Activated CD4-positive, alpha-beta T cell treated with anti-CD3 and anti-CD28 coated beads, Interleukin-2, amount 50 U/mL, for 4 hours (primary cell): Measurements from ENCODE around the gene ATP2B2.

ENCODE experiments used
- DNase-seq, 2 experiments: peaks; one replicate each; pipeline ENCODE4 v3.0.0-alpha.2; 2020

ATP2B2 gene

GRCh38 chr3:10357095-10357494, 148.3 kb downstream of the ATP2B2 start:
- no peak for DNase-seq

- no peak for DNase-seq
Observed at GRCh38 chr3:10356461-10356981, 148.9 kb downstream of the ATP2B2 start.

GRCh38 chr3:10354361-10355015, 150.9 kb downstream of the ATP2B2 start:
- DNase-seq, result no peak

- no peak for DNase-seq
Observed at GRCh38 chr3:10353661-10354360, 151.6 kb downstream of the ATP2B2 start.

DNA sequence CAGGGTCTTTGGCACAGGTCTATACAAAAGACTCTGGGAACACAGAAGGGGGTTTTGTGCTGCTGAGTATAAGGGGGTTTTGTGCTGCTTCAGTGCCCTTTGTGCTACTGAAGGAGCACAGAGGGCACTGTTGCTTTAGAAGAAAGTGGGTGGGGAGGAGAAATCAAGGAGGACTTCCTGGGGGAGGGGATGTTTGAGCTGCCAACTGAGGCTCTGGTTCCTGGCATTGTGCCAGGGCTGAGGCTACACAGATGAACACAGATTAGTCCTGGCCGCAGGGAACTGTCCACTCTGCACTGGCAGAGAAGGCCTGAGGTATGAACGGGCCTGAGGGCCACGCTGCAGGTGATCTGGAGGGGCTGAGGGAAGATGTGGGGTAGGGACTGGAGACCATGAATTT, 152.2 kb downstream of the ATP2B2 start:
- no peak for DNase-seq

GRCh38 chr3:10352146-10352911, 153.1 kb downstream of the ATP2B2 start:
- no peak for DNase-seq

- DNase-seq, result no peak
Observed at GRCh38 chr3:10351013-10351735, 154.2 kb downstream of the ATP2B2 start.

DNA sequence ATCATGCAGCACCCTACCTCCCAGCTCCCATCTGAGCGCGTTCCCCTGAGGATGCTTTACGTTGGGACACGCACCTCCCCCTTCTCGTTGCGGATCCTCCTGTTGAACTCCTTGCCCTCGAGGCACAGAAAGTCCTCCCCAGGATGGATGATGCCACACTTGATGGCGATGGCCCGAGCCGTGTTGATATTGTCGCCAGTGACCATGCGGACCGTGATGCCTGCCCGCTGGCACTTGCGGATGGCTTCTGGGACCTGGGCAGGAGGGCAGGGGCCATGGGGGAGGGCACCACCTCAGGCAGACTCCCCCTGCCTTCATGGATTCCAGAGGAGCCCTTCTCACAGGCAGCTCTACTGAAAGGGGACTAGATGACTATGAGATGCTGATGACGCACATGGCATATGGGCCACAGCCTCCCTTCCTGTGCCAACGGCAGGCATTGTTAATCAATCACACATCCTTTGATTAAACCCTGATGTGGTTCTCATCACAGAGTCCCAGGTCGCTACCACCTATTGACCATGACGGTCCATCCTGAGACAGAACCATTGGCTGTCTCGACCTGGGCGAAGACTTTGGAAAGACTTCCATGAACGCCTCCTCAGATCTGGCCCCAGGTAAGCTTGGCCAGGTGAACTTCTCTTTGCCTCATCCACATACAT, 154.9 kb downstream of the ATP2B2 start:
- no peak for DNase-seq

DNA sequence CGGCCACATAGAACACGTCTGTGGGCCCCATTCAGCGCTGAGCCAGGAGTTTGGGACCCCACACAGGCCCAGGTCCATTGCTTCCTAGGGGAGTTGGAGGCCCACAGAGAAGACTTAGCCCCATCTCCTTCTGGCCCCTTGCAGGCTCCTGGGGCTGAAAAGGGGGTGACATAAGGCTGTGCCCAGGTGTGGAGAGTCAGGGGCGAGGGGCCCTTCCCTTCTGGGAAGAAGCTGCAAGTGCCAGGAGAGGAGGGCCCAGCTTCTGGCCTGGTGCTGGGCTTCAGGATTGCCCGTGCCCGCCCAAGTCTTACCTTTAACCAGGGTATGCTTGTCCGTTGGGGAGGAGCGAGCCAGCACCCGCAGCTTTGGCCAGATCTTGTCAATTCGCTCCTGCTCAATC, 155.6 kb downstream of the ATP2B2 start:
- DNase-seq, result no peak

DNA sequence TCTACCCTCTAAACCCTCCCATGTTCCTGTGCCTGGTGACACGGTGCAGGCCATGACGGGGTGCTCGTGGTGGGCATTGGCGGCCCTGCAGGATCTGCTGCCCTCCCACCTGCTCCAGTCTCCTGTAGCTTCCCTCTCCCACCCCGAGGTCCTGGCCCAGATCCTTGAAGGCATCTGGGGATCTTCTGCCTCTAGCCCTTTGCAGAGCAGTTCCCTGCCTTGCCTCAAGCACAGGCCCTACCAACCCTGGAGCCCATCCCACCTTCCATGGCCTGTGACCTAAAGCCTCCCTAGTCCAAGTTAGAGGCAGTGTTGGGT, 157.0 kb downstream of the ATP2B2 start:
- no peak for DNase-seq

DNA sequence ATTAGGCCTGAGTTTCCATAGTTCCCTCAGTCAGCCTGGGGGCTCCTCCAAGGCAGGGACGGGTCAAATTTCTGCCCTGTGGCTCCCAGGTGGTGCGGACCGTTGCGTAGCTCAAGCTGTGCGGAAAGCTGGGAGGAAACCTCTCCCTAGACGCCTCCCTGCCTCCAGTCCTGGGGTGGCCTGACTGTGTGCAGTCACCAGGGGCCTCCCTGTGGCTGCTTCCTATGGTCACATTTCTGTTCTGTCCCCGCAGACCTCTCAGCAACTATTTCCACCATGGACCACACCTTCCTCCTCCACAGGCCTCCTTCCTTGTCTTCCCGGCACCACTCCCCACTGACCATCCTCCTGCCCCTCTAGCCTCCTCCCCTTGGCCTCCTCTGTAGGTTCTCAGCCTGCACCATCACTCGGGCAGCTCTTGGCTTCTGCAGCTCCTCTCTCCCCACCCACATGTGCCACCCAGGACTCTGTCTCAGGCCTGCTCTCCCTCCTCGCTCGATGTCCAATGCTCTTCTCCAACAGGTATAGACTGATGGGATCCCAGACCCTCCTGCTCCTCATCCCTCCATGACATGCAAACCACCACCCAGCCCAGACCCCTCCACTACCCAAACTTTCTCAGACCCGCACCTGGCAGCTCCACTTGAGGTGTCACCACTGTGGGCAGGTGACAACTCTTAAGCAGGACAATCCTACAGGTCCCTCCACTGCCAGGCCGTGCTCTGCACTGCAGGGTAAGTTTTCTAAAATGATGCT, 157.6 kb downstream of the ATP2B2 start:
- no peak for DNase-seq

- no peak for DNase-seq
Observed at GRCh38 chr3:10345911-10346310, 159.5 kb downstream of the ATP2B2 start.

DNA sequence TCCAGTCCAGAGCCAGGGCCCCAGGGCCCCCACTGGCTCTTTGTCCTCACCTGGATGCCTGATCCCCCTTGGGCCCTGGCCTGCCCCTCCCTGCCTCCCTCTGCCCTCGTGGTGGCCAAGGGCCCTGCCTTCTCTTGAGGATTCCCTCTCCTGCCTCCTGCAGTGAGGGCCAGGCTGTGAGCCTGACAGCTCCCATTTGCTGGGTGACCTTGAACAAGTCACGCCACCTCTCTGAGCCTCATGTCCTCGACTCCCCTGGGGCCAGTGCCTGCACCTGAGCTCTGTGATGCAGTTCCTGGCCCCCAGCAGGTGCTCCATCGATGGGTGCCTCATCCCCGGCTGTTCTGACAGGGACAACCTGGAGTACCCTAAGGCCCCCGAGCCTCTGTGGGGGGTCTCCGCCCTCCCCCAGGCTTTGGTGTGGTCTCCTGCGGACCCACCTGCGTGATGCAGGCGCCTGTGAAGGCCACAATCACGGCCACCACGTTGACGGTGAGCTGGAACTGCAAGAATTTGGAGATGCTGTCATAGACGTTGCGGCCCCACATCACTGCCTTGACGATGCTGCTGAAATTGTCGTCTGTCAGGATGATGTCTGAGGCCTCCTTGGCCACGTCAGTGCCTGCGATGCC, 160.3 kb downstream of the ATP2B2 start:
- DNase-seq, result no peak

GRCh38 chr3:10344147-10344943, 161.0 kb downstream of the ATP2B2 start:
- peak; percentile 42 to 55 for DNase-seq

DNA sequence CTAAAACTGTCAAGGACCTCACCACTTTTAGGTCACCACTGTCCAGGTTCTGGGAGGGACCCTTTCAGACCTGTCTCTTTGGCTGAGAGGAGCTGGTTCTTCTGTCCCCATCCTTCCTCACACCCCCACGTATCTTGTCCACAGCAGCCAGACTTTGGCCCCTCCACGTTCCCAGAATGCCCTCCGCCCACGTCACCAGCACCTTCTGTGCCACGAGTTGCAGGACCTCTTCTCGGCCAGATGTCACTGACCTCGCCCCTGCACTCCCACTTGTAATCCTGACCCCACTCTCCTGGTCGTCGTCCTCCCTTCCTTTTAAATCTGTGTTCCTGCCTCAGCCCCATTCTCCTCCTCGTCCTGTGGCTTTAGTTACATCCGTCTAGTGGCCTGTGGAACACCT, 161.9 kb downstream of the ATP2B2 start:
- no peak for DNase-seq

DNA sequence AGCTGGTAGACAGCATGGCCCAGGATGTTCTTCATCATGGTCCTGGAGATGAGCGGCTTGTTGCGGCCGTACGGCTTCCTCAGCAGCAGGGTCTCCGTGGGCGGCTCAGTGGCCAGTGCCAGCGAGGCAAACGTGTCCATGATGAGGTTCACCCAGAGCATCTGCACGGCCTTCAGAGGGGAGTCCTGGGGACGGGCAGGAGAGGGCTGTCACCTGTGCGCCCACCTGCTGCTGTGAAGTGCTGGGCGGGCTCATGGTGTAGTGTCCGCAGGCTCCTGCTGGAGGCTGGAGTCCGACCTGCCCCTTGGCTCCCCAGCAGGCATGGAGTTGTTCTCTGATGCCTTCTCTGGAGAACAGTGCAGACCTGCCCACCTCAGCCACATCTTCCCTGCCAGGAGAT, 162.6 kb downstream of the ATP2B2 start:
- DNase-seq, result no peak

DNA sequence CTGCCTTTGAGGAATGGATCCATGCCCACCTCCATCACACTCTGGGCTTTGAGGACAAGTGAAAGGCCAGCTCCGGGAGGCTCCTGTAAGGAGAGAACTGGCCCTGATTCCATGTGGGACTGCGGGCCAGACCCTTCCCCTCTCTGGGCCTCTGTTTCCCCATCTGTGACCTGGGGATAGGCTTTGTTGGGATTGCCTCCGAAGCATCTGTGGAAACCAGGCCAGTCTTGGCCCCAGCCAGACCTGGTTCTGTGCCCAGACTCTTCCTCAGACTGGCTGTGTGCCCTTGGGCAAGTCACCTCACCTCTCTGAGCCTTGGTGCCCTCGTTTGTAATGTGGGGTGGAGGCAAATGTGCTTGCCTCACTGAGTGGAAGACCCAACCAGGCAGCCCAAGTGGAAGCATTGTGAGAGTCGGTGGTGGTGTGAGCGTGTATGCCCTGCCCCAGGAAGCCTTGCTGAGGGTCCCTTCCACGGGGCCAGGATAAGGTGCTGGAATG, 163.4 kb downstream of the ATP2B2 start:
- DNase-seq, result no peak

- DNase-seq, result no peak
Observed at GRCh38 chr3:10340476-10340875, 164.9 kb downstream of the ATP2B2 start.

GRCh38 chr3:10340046-10340445, 165.3 kb downstream of the ATP2B2 start:
- no peak for DNase-seq

DNA sequence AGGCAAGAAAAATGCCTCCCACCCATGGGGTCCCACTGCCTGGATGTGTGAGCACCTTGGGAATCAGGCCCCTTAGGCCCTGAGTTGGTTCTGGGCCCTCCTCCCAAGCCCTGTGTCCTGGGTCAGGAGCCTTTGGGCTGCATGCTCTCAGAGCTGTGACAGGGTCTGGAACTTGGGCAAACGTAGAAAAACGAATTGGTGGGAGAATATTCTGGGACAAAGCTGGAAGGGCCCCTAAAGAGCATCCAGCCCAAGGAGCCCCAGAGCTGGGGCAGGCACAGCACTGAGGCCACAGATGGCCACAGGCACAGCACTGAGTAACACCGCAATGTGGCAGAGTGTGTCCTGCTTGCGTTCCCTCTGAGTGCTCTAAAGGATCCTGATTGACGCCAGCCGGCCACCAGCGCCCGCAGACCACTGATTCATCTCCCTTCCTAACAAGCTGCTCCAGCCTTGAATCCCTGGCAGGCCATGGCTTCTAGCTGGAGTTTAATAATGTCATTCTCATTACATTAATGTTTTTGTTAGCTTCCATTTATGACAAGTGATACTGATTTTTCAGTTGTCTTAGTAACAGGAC, 165.9 kb downstream of the ATP2B2 start:
- no peak for DNase-seq
